Activated CD4-positive, alpha-beta memory T cell treated with anti-CD3 and anti-CD28 coated beads for 36 hours (primary cell): Measurements from ENCODE around the gene SNF8. TPM values are rescaled to one million over a fixed set of nuclear protein-coding genes. Genes with fewer than 3 reads are reported as not detected.
A peak's percentile ranks its signal among the peaks of the same experiment; 100 is the strongest.

Experiments
- CTCF ChIA-PET: fragments of 350-600 bp; sonication (Branson Sonifier 250); formaldehyde crosslinking; loops from one replicate; lab custom pipeline; 2021; ENCODE audit warnings: antibody characterized with exemption, inconsistent platforms; lab: Charles Lee
- POLR2A ChIA-PET: fragments of 350-600 bp; sonication (Branson Sonifier 250); formaldehyde crosslinking; loops from one replicate; lab custom pipeline; 2021; ENCODE audit warnings: antibody characterized with exemption; lab: Charles Lee
- DNase-seq: peaks from one replicate; pipeline ENCODE4 v3.0.0-alpha.2; 2020
- H3K27ac Mint-ChIP-seq: one replicate; pipeline ENCODE4 v1.8.0; 2021; ENCODE audit warnings: mixed read lengths
- H3K27me3 Mint-ChIP-seq: one replicate; pipeline ENCODE4 v1.8.0; 2021; ENCODE audit warnings: mixed read lengths
- H3K36me3 Mint-ChIP-seq: one replicate; pipeline ENCODE4 v1.8.0; 2021; ENCODE audit warnings: mixed read lengths
- H3K4me1 Mint-ChIP-seq: one replicate; pipeline ENCODE4 v1.8.0; 2021; ENCODE audit warnings: low read depth, mixed read lengths
- H3K4me3 Mint-ChIP-seq: one replicate; pipeline ENCODE4 v1.8.0; 2021; ENCODE audit warnings: mild to moderate bottlenecking, mixed read lengths
- H3K9me3 Mint-ChIP-seq: one replicate; pipeline ENCODE4 v1.8.0; 2021; ENCODE audit warnings: mixed read lengths
- intact Hi-C: fragments of 100-400 bp; cut with micrococcal nuclease; formaldehyde crosslinking; loops from one replicate; pipeline ENCODE4 v1.15.1; 2023
- total RNA-seq, 2 experiments: library from RNA; stranded (reverse); gene quantifications; one replicate each; pipeline ENCODE4 v1.2.3, GENCODE V29; 2021

The SNF8 gene
- total RNA-seq, 2 experiments from 2014 or later = 93.5 to 105 TPM

GRCh38 chr17:48908047-48908843 is 36.4 kb downstream of the SNF8 start, which contains the start of gene UBE2Z:
TSS of gene UBE2Z (plus strand) at chr17:48908407. CDS start at chr17:48908504, 97 bp downstream.
- ChIA-PET POLR2A (interaction anchor here (0.7 to 4.2 kb wide), 8 partner anchors 9 to 284 kb away, joined by 3 to 68 read pairs (median 4); partner anchors contain the start of genes ATP5MC1 and SNF8), CTCF (interaction anchor here (0.7 to 1.3 kb wide), 5 partner anchors 10 to 124 kb away, joined by 3 to 7 read pairs (median 5); partner anchors contain the start of gene ATP5MC1)
- Mint-ChIP-seq H3K27me3 (no peaks in the 10 kb centered on the region), H3K27ac (peak within 1 kb of the TSS; percentile 97), H3K4me3 (peak within 1 kb of the TSS; percentile 87), H3K9me3 (no peaks in the 10 kb centered on the region), H3K36me3 (peaks cover 35% of the 10 kb centered on the region), H3K4me1 (peaks cover 43% of the 10 kb centered on the region)
- intact Hi-C loops = loop anchor here (1.0 to 5.0 kb wide), 3 partner anchors 16 to 861 kb away; partner anchors contain the start of genes ATP5MC1 and NFE2L1
- DNase-seq = peak; percentile 93

- Mint-ChIP-seq H3K36me3 (peaks cover 31% of the 10 kb centered on the region), H3K4me1 (peaks cover 37% of the 10 kb centered on the region), H3K27ac (peak overlapping the region; percentile 97), H3K27me3 (no peaks in the 10 kb centered on the region), H3K9me3 (no peaks in the 10 kb centered on the region), H3K4me3 (peak overlapping the region; percentile 87)
- CTCF ChIA-PET = interaction anchor here (0.8 to 1.3 kb wide), 4 partner anchors 11 to 125 kb away, joined by 3 to 7 read pairs (median 4); partner anchors contain the start of gene ATP5MC1
- intact Hi-C loops = loop anchor here (1.0 to 5.0 kb wide), 3 partner anchors 15 to 860 kb away; partner anchors contain the start of genes ATP5MC1 and NFE2L1
- POLR2A ChIA-PET = interaction anchor here (0.7 to 4.2 kb wide), 6 partner anchors 9 to 285 kb away, joined by 3 to 68 read pairs (median 5); partner anchors contain the start of genes ATP5MC1 and SNF8
- no peak for DNase-seq
Measured at GRCh38 chr17:48907713-48908046, 37.0 kb downstream of the SNF8 start.

GRCh38 chr17:48905987-48906515 is 38.6 kb downstream of the SNF8 start:
- no peak overlapping the region for H3K27ac Mint-ChIP-seq
- no peaks in the 10 kb centered on the region for H3K9me3 Mint-ChIP-seq
- ChIA-PET CTCF (interaction anchor here (0.5 to 2.6 kb wide), 4 partner anchors 13 to 935 kb away, joined by 3 to 9 read pairs (median 6); partner anchors contain the start of genes ATP5MC1 and CDK5RAP3), POLR2A (no interaction called here)
- H3K36me3 Mint-ChIP-seq = peaks cover 18% of the 10 kb centered on the region
- DNase-seq = no peak
- H3K4me1 Mint-ChIP-seq = peaks cover 21% of the 10 kb centered on the region
- intact Hi-C loops = loop anchor here (5.0 kb wide), 1 partner anchor 859 kb away; the partner anchor contains the start of gene NFE2L1
- no peak overlapping the region for H3K4me3 Mint-ChIP-seq
- H3K27me3 Mint-ChIP-seq = no peaks in the 10 kb centered on the region

- POLR2A ChIA-PET = no interaction called here
- no peak overlapping the region for H3K4me3 Mint-ChIP-seq
- no peak overlapping the region for H3K27ac Mint-ChIP-seq
- no peak for DNase-seq
- no peaks in the 10 kb centered on the region for H3K27me3 Mint-ChIP-seq
- H3K36me3 Mint-ChIP-seq = peaks cover 3% of the 10 kb centered on the region
- H3K4me1 Mint-ChIP-seq = peaks cover 6% of the 10 kb centered on the region
- H3K9me3 Mint-ChIP-seq = no peaks in the 10 kb centered on the region
- intact Hi-C loops = no loop called here
- CTCF ChIA-PET = interaction anchor here (0.6 to 2.6 kb wide), 2 partner anchors 11 to 226 kb away, joined by 3 to 9 read pairs; partner anchors contain the start of gene ATP5MC1
Measured at GRCh38 chr17:48904428-48904827, 40.2 kb downstream of the SNF8 start.

- CTCF ChIA-PET = no interaction called here
- intact Hi-C loops = no loop called here
- H3K9me3 Mint-ChIP-seq = no peaks in the 10 kb centered on the region
Measured at GRCh38 chr17:48903401-48903800, 41.2 kb downstream of the SNF8 start.

GRCh38 chr17:48901241-48901640 is 43.4 kb downstream of the SNF8 start:
- CTCF ChIA-PET = no interaction called here

More at GRCh38 chr17:48903401-48903800, 41.2 kb downstream of the SNF8 start:
- Mint-ChIP-seq H3K27ac (no peak overlapping the region), H3K27me3 (no peaks in the 10 kb centered on the region), H3K4me1 (peaks cover 6% of the 10 kb centered on the region), H3K4me3 (no peak overlapping the region), H3K36me3 (peaks cover 4% of the 10 kb centered on the region)
- no peak for DNase-seq
- POLR2A ChIA-PET = interaction anchor here (0.6 to 0.8 kb wide), 3 partner anchors 10 to 68 kb away, joined by 3 to 4 read pairs (median 3); partner anchors contain the start of gene ATP5MC1

GRCh38 chr17:48894886-48895285 is 49.8 kb downstream of the SNF8 start:
- Mint-ChIP-seq H3K27ac (no peak overlapping the region), H3K9me3 (no peaks in the 10 kb centered on the region), H3K4me3 (no peak overlapping the region), H3K36me3 (peaks cover 33% of the 10 kb centered on the region), H3K4me1 (peaks cover 34% of the 10 kb centered on the region), H3K27me3 (no peaks in the 10 kb centered on the region)
- intact Hi-C loops = no loop called here
- ChIA-PET POLR2A (interaction anchor here (4.0 kb wide), 1 partner anchor 14 kb away, joined by 68 read pairs; the partner anchor contains the start of gene UBE2Z), CTCF (interaction anchor here (1.2 to 3.7 kb wide), 2 partner anchors 10 to 91 kb away, joined by 3 to 25 read pairs; no protein-coding TSS in a partner anchor)
- DNase-seq = no peak

More at GRCh38 chr17:48901241-48901640, 43.4 kb downstream of the SNF8 start:
- DNase-seq = no peak
- Mint-ChIP-seq H3K9me3 (no peaks in the 10 kb centered on the region), H3K4me3 (no peak overlapping the region), H3K4me1 (peaks cover 4% of the 10 kb centered on the region), H3K27ac (no peak overlapping the region), H3K27me3 (no peaks in the 10 kb centered on the region), H3K36me3 (peaks cover 16% of the 10 kb centered on the region)
- intact Hi-C loops = no loop called here
- POLR2A ChIA-PET = interaction anchor here (0.6 to 1.3 kb wide), 3 partner anchors 8 to 1576 kb away, joined by 3 read pairs; partner anchors contain the start of gene ATP5MC1

- ChIA-PET CTCF (interaction anchor here (0.5 to 3.7 kb wide), 8 partner anchors 9 to 783 kb away, joined by 3 to 25 read pairs (median 8); no protein-coding TSS in a partner anchor), POLR2A (interaction anchor here (0.7 to 4.0 kb wide), 5 partner anchors 7 to 51 kb away, joined by 3 to 68 read pairs (median 16); partner anchors contain the start of genes SNF8 and UBE2Z)
- no peaks in the 10 kb centered on the region for H3K27me3 Mint-ChIP-seq
- no peaks in the 10 kb centered on the region for H3K9me3 Mint-ChIP-seq
- H3K36me3 Mint-ChIP-seq = peaks cover 32% of the 10 kb centered on the region
- peak overlapping the region; percentile 96 for H3K27ac Mint-ChIP-seq
- H3K4me1 Mint-ChIP-seq = peaks cover 34% of the 10 kb centered on the region
- intact Hi-C loops = loop anchor here (2.0 kb wide), 1 partner anchor 299 kb away; no protein-coding TSS in a partner anchor
- no peak for DNase-seq
- peak overlapping the region; percentile 98 for H3K4me3 Mint-ChIP-seq
Measured at GRCh38 chr17:48893646-48894508, 50.8 kb downstream of the SNF8 start.

- intact Hi-C loops = loop anchor here (1.0 to 2.0 kb wide), 5 partner anchors 15 to 300 kb away; partner anchors contain the start of genes CALCOCO2, SNF8 and UBE2Z
- Mint-ChIP-seq H3K27ac (peak overlapping the region; percentile 96), H3K36me3 (peaks cover 26% of the 10 kb centered on the region), H3K27me3 (no peaks in the 10 kb centered on the region), H3K4me1 (peaks cover 34% of the 10 kb centered on the region), H3K4me3 (peak overlapping the region; percentile 98), H3K9me3 (no peaks in the 10 kb centered on the region)
- peak; percentile 24 for DNase-seq
- POLR2A ChIA-PET = interaction anchor here (0.6 to 4.0 kb wide), 7 partner anchors 8 to 734 kb away, joined by 3 to 68 read pairs (median 5); partner anchors contain the start of genes SNF8 and UBE2Z
- CTCF ChIA-PET = interaction anchor here (0.5 to 3.7 kb wide), 11 partner anchors 8 to 784 kb away, joined by 3 to 25 read pairs (median 7); no protein-coding TSS in a partner anchor
Measured at GRCh38 chr17:48892940-48893645, 51.5 kb downstream of the SNF8 start.

GRCh38 chr17:48890086-48890485 is 54.6 kb downstream of the SNF8 start:
- H3K4me3 Mint-ChIP-seq = no peak overlapping the region
- CTCF ChIA-PET = interaction anchor here (0.7 to 2.7 kb wide), 2 partner anchors 11 to 94 kb away, joined by 3 to 18 read pairs; no protein-coding TSS in a partner anchor
- peaks cover 25% of the 10 kb centered on the region for H3K4me1 Mint-ChIP-seq
- peaks cover 9% of the 10 kb centered on the region for H3K36me3 Mint-ChIP-seq
- intact Hi-C loops = no loop called here
- POLR2A ChIA-PET = no interaction called here
- H3K9me3 Mint-ChIP-seq = no peaks in the 10 kb centered on the region
- H3K27ac Mint-ChIP-seq = no peak overlapping the region
- no peak for DNase-seq
- H3K27me3 Mint-ChIP-seq = no peaks in the 10 kb centered on the region
